CD14-positive monocyte (primary cell): ENCODE measurements around the gene ITPR1. TPM values are rescaled to one million over a fixed set of nuclear protein-coding genes. Genes with fewer than 3 reads are reported as not detected.

Source experiments
- DNase-seq, 3 donors: peaks; one replicate each; pipeline ENCODE4 v3.0.0-alpha.2; 2011 to 2022
- H2AFZ ChIP-seq: 2 replicates; pipeline ENCODE4 v1.6.0; 2012; ENCODE audit warnings: mild to moderate bottlenecking, low read depth, low read length, inconsistent platforms; ENCODE audit not compliant: insufficient read depth, poor library complexity, severe bottlenecking
- H3K27ac ChIP-seq, 2 donors: 1 replicate in 1 of 2; 2 replicates in 1 of 2; pipeline ENCODE4 v1.5.1; 2012 to 2013; ENCODE audit warnings: low read length in 2 of 2, control low read depth in 1 of 2, inconsistent platforms in 1 of 2, low read depth in 1 of 2, mild to moderate bottlenecking in 1 of 2
- H3K27me3 ChIP-seq, 2 donors: one replicate each; pipeline versions ENCODE4 v1.6.0 to v1.6.1; 2011 to 2013; ENCODE audit warnings: low read length in 2 of 2; ENCODE audit not compliant: control insufficient read depth in 2 of 2, insufficient read depth in 2 of 2
- H3K36me3 ChIP-seq, 2 donors: replicated peaks in 1 of 2; 1 replicate in 1 of 2; 2 replicates in 1 of 2; pipeline versions ENCODE4 v1.5.1 to v1.6.1; 2012 to 2013; ENCODE audit warnings: low read length in 2 of 2, control low read depth in 1 of 2, inconsistent platforms in 1 of 2, mild to moderate bottlenecking in 1 of 2; ENCODE audit not compliant: insufficient read depth in 2 of 2, control insufficient read depth in 1 of 2
- H3K4me1 ChIP-seq, 2 donors: 1 replicate in 1 of 2; 2 replicates in 1 of 2; pipeline versions ENCODE4 v1.5.1 to v1.6.1; 2012 to 2013; ENCODE audit warnings: low read length in 2 of 2, control low read depth in 1 of 2, inconsistent platforms in 1 of 2, mild to moderate bottlenecking in 1 of 2, moderate library complexity in 1 of 2; ENCODE audit not compliant: insufficient read depth in 2 of 2, control insufficient read depth in 1 of 2
- H3K4me2 ChIP-seq: replicated peaks from 2 replicates; pipeline ENCODE3; 2012; ENCODE audit warnings: low read length, moderate library complexity, mild to moderate bottlenecking; ENCODE audit not compliant: poor library complexity, severe bottlenecking; ENCODE audit errors: extremely low read depth
- H3K4me3 ChIP-seq, 3 experiments: fragments of 200-600 bp in 1 of 3; sonication (generic) in 1 of 3; replicated peaks in 1 of 3; 1 replicate in 2 of 3; 2 replicates in 1 of 3; pipeline ENCODE4 v1.5.1; 2011 to 2013; ENCODE audit warnings: low read length in 3 of 3, mild to moderate bottlenecking in 3 of 3, control low read depth in 2 of 3, low read depth in 2 of 3, inconsistent platforms in 1 of 3, moderate library complexity in 1 of 3
- H3K79me2 ChIP-seq: 2 replicates; pipeline ENCODE4 v1.6.0; 2012; ENCODE audit warnings: mild to moderate bottlenecking, control low read depth, inconsistent platforms, low read length, moderate library complexity; ENCODE audit not compliant: insufficient read depth
- H3K9ac ChIP-seq: 2 replicates; pipeline ENCODE4 v1.6.0; 2017; ENCODE audit warnings: low read length, mild to moderate bottlenecking; ENCODE audit not compliant: insufficient read depth, poor library complexity, severe bottlenecking
- H3K9me3 ChIP-seq, 2 donors: replicated peaks in 1 of 2; 1 replicate in 1 of 2; 2 replicates in 1 of 2; pipeline versions ENCODE4 v1.5.1 to v1.6.1; 2012 to 2013; ENCODE audit warnings: low read length in 2 of 2, control low read depth in 1 of 2; ENCODE audit not compliant: control insufficient read depth in 1 of 2, insufficient read depth in 1 of 2
- H4K20me1 ChIP-seq: 2 replicates; pipeline ENCODE4 v1.6.0; 2012; ENCODE audit warnings: mild to moderate bottlenecking, low read length, control low read depth, moderate library complexity; ENCODE audit not compliant: insufficient read depth
- H3K27ac Mint-ChIP-seq, 7 donors: one replicate each; pipeline ENCODE4 v1.8.0; 2020; ENCODE audit warnings: mild to moderate bottlenecking in 7 of 7, mixed read lengths in 7 of 7, moderate library complexity in 6 of 7, inconsistent platforms in 2 of 7
- H3K27me3 Mint-ChIP-seq, 3 donors: one replicate each; pipeline ENCODE4 v1.8.0; 2021 to 2022; ENCODE audit warnings: low read depth in 3 of 3, mild to moderate bottlenecking in 3 of 3, mixed read lengths in 3 of 3, moderate library complexity in 3 of 3, inconsistent platforms in 1 of 3
- H3K36me3 Mint-ChIP-seq, 2 donors: one replicate each; pipeline ENCODE4 v1.8.0; 2020; ENCODE audit warnings: mixed read lengths in 2 of 2, inconsistent platforms in 1 of 2, mild to moderate bottlenecking in 1 of 2
- H3K4me1 Mint-ChIP-seq: one replicate; pipeline ENCODE4 v1.8.0; 2020; ENCODE audit warnings: mild to moderate bottlenecking, mixed read lengths
- H3K4me3 Mint-ChIP-seq, 2 donors: one replicate each; pipeline ENCODE4 v1.8.0; 2020; ENCODE audit warnings: mild to moderate bottlenecking in 2 of 2, mixed read lengths in 2 of 2, moderate library complexity in 1 of 2
- H3K9me3 Mint-ChIP-seq, 7 donors: one replicate each; pipeline ENCODE4 v1.8.0; 2020 to 2022; ENCODE audit warnings: mixed read lengths in 7 of 7, mild to moderate bottlenecking in 6 of 7, moderate library complexity in 6 of 7, inconsistent platforms in 2 of 7
- CTCF ChIP-seq: fragments of 200-600 bp; IDR thresholded peaks from one replicate; pipeline ENCODE4 v1.8.0; 2022; ENCODE audit warnings: antibody characterized with exemption, mild to moderate bottlenecking
- WGBS: methylation state at CpG from one replicate; pipeline ENCODE4 v1.1.5; 2013; ENCODE audit warnings: missing lambda C conversion rate; ENCODE audit not compliant: insufficient coverage; 5-methylcytosine and 5-hydroxymethylcytosine counted together
- intact Hi-C, 2 donors: fragments of 100-400 bp; cut with micrococcal nuclease; formaldehyde crosslinking; loops; one replicate each; pipeline versions ENCODE4 v1.15.0 to v1.15.1; 2023
- polyA plus RNA-seq, 3 donors: library from polyadenylated mRNA; depleted of rRNA in 1 of 3; unstranded in 2 of 3; stranded (reverse) in 1 of 3; fragments of 300-500 nt in 2 of 3; fragments of >200 nt in 1 of 3; fragmentation: Illumina TruSeq in 2 of 3; gene quantifications; 1 replicate in 2 of 3; 2 replicates in 1 of 3; pipeline ENCODE4 v1.2.3, GENCODE V29; 2012 to 2021

ITPR1 gene
- polyA plus RNA-seq, 3 donors = 3.2 to 21.1 (median 7.1) TPM

- peak overlapping the region in 5 of 7 donors; percentile 5 to 84 (median 72) for H3K27ac Mint-ChIP-seq
- Histone ChIP-seq H2AFZ (no peak overlapping the region), H3K27ac (no peak overlapping the region)
These were observed 333.3 kb downstream of the ITPR1 start for GRCh38 chr3:4826237-4827100.

More at GRCh38 chr3:4826237-4827100, 333.3 kb downstream of the ITPR1 start:
- peaks cover 45 to 57% of the 10 kb centered on the region in 2 donors for H3K36me3 Mint-ChIP-seq
- H3K9me3 Mint-ChIP-seq = no peaks in the 10 kb centered on the region
- peaks cover 3 to 4% (median 4%) of the 10 kb centered on the region in 3 donors for H3K27me3 Mint-ChIP-seq
- no peak for TF ChIP-seq CTCF
- no peaks in the 10 kb centered on the region for H4K20me1 ChIP-seq
- intact Hi-C loops = loop anchor here in 1 of 2 donors (5.0 kb wide), 1 partner anchor 151 kb away; the partner anchor contains the start of gene BHLHE40
- peaks cover 8 to 29% of the 10 kb centered on the region in 2 donors for H3K36me3 ChIP-seq
- no peaks in the 10 kb centered on the region for H3K27me3 ChIP-seq
- H3K4me1 ChIP-seq = peaks cover 52 to 65% of the 10 kb centered on the region in 2 donors
- peak overlapping the region in 1 of 3 experiments; percentile 12 for H3K4me3 ChIP-seq
- peak overlapping the region in 1 of 2 donors; percentile 60 for H3K4me3 Mint-ChIP-seq
- no peak overlapping the region for H3K9ac ChIP-seq
- no peaks in the 10 kb centered on the region for H3K79me2 ChIP-seq
- peaks cover 69% of the 10 kb centered on the region for H3K4me1 Mint-ChIP-seq
- WGBS = 98% methylated on average over 13 of the region's 20 CpGs
- H3K4me2 ChIP-seq = peak overlapping the region; percentile 7
- no peaks in the 10 kb centered on the region for H3K9me3 ChIP-seq
- DNase-seq = no peak
